ENCODE data around the gene RETREG3.

DNA sequence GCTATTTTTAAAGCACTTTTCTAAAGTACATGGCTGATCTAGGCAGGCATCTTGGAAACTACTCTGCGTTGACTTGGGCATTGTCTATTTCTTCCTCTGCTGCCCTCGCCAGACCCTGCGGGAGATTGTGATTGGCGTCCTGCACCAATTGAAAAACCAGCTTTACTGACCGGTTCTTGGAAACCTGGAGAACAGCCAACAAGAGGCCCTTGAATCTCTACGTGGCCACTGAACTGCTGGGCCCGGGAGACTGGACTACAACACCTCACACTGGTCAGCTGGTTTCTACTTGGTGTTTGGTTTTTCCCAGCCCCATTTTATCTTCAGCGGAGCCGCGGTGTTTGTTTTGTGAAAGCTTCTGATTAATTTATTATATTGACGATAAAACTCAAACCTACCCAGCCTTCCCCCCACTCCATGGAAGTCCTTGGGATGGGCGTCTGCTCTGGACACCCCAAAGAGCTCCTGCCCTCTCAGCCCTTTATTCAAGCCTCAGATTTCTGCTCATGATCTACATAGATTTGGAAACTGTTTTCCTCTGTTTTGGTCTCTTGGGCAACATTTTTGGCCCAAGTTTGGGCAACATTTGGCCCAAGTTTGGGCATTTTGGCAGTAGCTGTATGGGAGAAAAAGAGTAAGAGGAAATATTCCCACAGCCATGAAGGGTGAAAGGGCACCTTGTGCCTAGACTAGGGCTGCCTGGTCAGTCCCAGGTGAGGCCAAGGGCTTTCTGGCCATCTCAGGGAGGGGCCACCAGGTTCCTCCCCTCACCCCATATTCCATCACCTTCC is 37.5 kb downstream of the RETREG3 start:
- TF ChIP-seq ZEB2 (IDR thresholded peaks at IDR 0.05) = no peak
- TF ChIP-seq PML (IDR thresholded peaks at IDR 0.05; ENCODE audit: low read length) = no peak
